Activated T-cell treated with anti-CD3 and anti-CD28 coated beads for 4 hours (primary cell): Measurements from ENCODE around the gene IGLL5.

Experiments
- DNase-seq: peaks from one replicate; pipeline ENCODE4 v3.0.0-alpha.2; 2020

Gene IGLL5

DNA sequence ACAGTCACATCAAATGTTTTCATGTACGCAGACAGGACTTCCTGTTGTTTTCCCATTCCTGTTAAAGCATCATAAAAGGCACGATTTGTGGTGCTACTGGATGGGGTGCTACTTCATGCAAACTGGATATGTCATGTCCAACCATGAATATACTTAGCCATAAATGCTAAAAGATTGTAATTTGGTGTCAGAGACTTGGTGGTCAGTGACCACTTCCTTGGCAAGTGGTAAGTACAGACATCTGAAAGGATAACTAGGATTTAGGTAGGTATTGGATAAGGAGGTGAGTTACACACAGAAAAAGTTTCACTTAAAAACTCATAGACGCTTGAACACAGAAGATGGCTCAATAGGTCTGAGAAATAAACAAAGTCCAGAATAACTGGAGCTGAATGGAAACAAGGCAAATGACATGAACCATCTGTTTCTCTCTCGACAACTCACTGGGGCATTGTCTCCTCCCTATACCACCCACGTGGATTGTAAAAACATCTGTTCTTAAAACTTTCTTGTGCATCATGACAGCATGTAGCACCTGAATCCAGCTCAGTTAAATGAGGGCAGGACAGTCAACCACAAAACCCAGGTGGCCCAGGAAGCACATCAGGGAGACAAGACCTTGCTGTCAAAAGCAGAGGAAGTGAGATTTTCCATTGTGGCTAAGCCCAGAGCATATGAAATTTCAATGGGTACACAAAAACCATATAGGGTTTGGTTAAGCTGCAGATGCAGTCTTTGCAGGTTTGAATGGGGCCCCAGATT is 22.1 kb upstream of the IGLL5 start:
- no peak for DNase-seq

GRCh38 chr22:22866381-22867111 is 21.1 kb upstream of the IGLL5 start:
- no peak for DNase-seq

DNA sequence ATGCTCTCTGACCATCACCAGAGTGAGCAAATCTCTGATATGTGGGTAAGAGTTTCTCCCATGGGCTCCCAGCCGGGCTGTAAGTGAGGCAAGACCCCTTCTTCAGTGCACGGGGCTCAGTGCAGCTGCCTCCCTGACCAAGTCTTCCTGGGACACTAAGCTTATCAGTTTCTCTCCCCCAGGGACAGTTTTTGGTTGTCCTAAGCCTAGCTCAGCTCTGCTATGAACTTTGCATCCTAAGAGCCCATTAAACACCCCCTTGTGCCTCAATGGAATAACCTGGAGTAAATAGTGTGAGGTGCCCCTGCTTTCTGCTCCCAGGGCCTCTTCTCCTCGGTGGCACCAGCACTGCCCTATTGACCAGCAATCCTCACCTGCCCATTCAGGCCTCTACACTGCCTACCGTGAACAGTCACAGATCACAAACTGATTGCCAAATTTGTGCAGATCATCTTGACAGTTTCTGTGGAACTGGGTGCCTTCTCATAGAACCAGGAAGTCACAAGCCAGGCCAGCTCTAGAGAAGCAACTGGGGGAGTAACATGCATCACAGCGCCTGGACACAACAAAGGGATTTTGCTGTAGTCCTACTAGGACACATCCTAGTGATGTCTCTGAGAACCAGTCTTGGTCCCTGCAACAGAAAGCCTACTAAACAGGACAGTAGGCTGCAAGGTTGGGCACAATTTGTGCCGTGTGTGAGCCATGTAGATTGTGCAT is 19.5 kb upstream of the IGLL5 start:
- no peak for DNase-seq

DNA sequence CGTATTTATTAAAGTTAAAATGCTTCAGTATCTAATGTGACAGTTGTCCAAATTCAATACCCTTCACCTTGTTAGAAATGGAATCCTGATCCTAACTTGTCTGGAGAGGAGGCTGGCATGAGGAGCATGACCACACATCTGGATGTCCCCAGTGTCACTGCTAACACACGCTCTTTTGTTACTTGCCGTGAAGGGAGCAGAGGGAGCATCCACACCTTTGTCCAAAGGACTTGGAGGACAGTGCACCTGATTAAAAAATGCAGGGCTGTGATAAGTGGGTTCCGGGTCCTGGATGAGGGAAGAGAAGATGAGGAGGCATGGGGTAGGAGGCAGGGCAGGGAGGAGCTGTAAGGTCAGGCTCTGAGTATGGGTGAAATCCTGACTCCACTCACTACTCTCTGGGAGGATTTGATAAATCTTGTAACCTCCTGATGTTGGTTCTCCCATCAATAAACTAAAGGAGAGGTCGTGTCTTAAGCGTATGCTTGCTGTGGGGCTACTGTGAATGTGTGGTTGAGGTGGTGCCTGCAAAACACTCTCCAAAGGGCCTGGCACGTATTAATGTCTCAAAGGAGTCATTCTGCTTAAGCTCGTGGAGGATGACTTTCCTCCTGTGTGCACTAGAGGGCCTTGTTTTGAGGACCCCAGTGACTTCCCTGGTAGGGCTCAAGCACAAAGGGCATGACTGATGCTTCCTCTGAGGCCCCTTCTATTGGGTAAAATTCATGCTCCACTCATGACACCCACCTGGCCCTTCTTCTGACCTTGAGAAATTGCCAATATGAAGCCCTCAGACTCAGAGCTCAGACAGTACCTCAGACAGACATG is 16.8 kb upstream of the IGLL5 start:
- no peak for DNase-seq

- no peak for DNase-seq
These were observed 15.9 kb upstream of the IGLL5 start for GRCh38 chr22:22871536-22872278.

- no peak for DNase-seq
These were observed 14.6 kb upstream of the IGLL5 start for GRCh38 chr22:22872722-22873708.

- peak; percentile 56 for DNase-seq
These were observed 9.9 kb upstream of the IGLL5 start for GRCh38 chr22:22877523-22878210.

- DNase-seq: no peak
These were observed 9.4 kb upstream of the IGLL5 start for GRCh38 chr22:22878211-22878570.

- no peak for DNase-seq
These were observed 8.6 kb upstream of the IGLL5 start for GRCh38 chr22:22878801-22879674.

DNA sequence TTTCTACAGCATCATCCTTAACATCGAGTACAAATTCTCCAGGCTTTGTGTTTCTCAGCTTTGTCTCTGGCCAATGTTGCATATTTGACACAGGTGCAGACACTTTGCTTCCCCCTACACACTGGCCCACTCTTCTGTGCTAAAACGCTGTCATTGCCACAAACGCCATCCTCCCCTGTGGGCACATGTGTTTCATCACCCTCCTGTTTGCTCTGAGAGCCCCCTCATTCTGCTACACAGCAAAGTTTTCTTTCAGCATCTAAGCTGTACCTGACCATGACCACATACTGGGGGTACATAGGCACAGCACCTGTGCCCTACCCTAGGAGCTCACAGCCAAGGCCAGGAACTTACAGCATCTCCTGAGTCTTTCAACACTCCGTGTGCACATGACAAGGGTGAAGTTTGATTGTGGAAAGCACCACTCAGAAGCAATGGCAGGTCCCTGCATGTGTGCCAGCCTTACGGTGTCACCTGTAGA is 7.9 kb upstream of the IGLL5 start:
- DNase-seq: no peak

GRCh38 chr22:22880645-22881044 is 7.0 kb upstream of the IGLL5 start:
- no peak for DNase-seq

DNA sequence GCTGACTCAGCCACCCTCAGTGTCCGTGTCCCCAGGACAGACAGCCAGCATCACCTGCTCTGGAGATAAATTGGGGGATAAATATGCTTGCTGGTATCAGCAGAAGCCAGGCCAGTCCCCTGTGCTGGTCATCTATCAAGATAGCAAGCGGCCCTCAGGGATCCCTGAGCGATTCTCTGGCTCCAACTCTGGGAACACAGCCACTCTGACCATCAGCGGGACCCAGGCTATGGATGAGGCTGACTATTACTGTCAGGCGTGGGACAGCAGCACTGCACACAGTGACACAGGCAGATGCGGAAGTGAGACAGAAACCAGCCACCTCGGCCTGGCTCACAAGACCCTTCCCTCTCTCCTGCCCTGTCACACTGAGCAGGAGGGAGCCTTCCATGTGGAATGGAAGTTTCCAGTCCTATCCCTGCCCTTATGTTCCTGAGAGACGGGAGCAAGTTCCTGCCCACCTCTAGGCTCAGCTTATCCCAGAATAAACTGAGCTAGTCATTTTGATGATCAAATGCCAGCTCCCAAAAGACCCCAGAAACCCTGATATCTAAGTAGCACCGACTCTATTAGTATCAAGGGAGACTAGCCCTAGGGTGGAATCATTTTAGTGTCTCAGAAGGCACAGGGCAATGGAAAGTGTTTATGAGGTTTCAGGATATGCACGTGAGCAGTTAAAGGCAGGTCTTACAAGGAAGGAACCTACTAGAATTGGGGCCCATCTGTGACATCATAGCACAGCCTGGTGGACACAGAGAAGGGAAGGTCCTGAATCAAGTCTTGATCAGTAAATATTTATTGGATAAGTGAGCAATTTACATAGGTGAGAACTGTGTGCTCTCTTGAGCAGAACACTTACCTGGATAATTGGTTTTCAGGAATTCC is 6.3 kb upstream of the IGLL5 start:
- DNase-seq: no peak

- no peak for DNase-seq
These were observed 5.4 kb upstream of the IGLL5 start for GRCh38 chr22:22882033-22882717.

DNA sequence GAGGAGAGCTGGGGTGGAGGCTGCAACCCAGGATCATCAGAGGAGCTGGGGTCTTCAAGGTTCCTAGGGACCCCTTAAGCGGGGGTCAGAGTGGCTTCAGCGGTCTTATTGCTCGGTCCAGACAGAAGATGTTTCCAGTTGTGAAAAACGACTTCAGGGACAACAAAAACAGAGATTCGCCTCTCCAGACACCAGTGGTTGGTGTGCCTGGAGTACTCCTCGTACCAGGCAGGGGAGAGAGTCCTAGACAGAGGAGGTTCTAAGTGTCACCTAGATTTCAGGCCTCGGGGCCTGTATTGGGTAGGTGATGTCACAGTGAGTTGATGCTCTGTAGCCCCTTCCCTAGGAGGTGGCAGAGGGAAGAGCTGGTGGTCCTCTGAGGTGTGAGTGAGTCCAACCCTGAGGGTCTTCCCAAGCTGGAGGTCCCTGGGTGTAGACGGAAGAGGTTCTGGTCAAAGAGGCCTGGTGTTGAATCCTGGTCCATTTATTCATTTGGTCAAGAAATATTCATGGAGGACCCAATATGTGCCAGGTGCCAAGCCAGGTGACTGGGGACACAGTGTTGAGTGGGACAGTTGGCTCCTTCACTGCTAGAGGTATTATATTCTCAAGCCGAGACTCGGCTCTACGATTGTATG is 4.4 kb upstream of the IGLL5 start:
- no peak for DNase-seq

DNA sequence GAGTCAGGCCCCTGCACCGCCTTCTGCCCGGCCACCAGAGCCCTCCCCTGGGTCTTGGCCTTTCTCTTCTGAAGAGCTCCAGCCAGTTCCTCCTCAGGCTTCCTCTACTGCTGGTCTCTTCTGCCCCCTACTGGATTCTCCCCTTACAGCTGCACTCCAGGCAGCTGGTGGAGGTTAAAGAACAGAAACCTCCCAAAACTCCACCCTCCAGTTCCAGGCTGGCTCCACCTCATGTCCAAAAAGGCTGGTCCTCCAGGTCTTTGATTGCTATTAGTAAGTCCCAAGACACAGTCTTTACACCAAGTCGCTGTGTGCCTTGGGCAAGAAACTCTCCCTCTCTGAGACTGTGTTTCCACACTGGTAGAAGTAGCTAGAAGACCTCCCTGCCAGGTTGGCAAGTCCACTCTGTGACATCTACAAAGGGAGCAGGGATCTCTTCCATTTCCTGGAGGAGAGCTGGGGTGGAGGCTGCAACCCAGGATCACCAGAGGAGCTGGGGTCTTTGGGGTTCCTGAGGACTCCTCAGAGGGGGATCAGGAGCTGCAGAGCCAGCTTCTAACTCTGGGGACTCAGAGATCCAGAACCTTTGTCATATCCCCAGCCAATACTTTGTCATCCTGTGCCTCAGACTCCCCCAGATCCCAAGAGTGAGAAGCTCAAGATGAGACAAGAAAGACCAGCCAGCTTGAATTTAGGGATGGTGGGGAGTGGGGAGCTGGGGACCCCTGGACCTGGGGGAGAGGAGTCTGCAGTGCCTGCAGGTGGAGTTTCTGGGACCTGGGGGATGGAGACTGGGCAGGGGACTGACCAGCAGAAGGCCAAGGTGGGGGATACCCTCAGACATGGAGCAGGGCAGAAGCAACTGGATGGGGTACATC is 3.4 kb upstream of the IGLL5 start:
- peak; percentile 54 for DNase-seq
